GM18951 (cell line): ENCODE results near the gene PEX7.

Experiments
- POLR2A ChIP-seq: IDR thresholded peaks from 4 replicates; pipeline ENCODE4 v1.6.1; 2011; ENCODE audit warnings: mild to moderate bottlenecking; ENCODE audit not compliant: insufficient read length, insufficient read depth; ENCODE audit errors: extremely low read depth
- in situ Hi-C: fragments of 300-500 bp; cut with MboI; formaldehyde crosslinking; loops from one replicate; pipeline ENCODE4 v1.12.0; 2022; ENCODE audit warnings: low sequenced_read_pairs, mixed read lengths, inconsistent platforms; ENCODE audit not compliant: unreplicated experiment

Gene PEX7

GRCh38 chr6:136822376-136823127 lies at the start of gene PEX7:
Gene PEX7 (plus strand): TSS chr6:136822592. CDS start chr6:136822666, 74 bp downstream.
- in situ Hi-C loops = no loop called here
- peak; percentile 77 for TF ChIP-seq POLR2A

- peak; percentile 12 for TF ChIP-seq POLR2A
- in situ Hi-C loops = no loop called here
Measured at GRCh38 chr6:136772685-136773472, 49.5 kb upstream of the PEX7 start.

GRCh38 chr6:136773473-136773796 lies 49.0 kb upstream of the PEX7 start:
- no peak for TF ChIP-seq POLR2A
- in situ Hi-C loops = no loop called here

- in situ Hi-C loops = no loop called here
- TF ChIP-seq POLR2A = no peak
Measured at GRCh38 chr6:136774228-136775041, 48.0 kb upstream of the PEX7 start.

- in situ Hi-C loops = no loop called here
- TF ChIP-seq POLR2A = no peak
Measured at GRCh38 chr6:136775081-136775480, 47.3 kb upstream of the PEX7 start.

- in situ Hi-C loops = no loop called here
- TF ChIP-seq POLR2A = no peak
Measured at GRCh38 chr6:136775548-136775947, 46.8 kb upstream of the PEX7 start.

GRCh38 chr6:136777651-136778050 lies 44.7 kb upstream of the PEX7 start:
- in situ Hi-C loops = no loop called here
- no peak for TF ChIP-seq POLR2A

- in situ Hi-C loops = no loop called here
- TF ChIP-seq POLR2A = no peak
Measured at GRCh38 chr6:136779682-136780081, 42.7 kb upstream of the PEX7 start.

GRCh38 chr6:136780972-136781371 lies 41.4 kb upstream of the PEX7 start:
- in situ Hi-C loops = no loop called here
- no peak for TF ChIP-seq POLR2A

- in situ Hi-C loops = no loop called here
- no peak for TF ChIP-seq POLR2A
Measured at GRCh38 chr6:136782021-136782770, 40.2 kb upstream of the PEX7 start.

- TF ChIP-seq POLR2A = no peak
- in situ Hi-C loops = no loop called here
Measured at GRCh38 chr6:136783021-136783420, 39.4 kb upstream of the PEX7 start.

GRCh38 chr6:136783495-136784270 lies 38.7 kb upstream of the PEX7 start:
- TF ChIP-seq POLR2A = peak; percentile 38
- in situ Hi-C loops = no loop called here
